Activated CD4-positive, CD25-positive, alpha-beta regulatory T cell treated with anti-CD3 and anti-CD28 coated beads, Interleukin-2, amount 50 U/mL, for 16 hours (primary cell): ENCODE measurements around the gene ZBED6.
"Not testable (repeated sequence)": the region's sequence is repeated elsewhere in the genome, so short reads cannot be mapped to it uniquely, and the experiment has no call there.

Source experiments
- DNase-seq: peaks from one replicate; pipeline ENCODE4 v3.0.0-alpha.2; 2020; ENCODE audit warnings: low read depth, low spot score

ZBED6 gene, protein sequence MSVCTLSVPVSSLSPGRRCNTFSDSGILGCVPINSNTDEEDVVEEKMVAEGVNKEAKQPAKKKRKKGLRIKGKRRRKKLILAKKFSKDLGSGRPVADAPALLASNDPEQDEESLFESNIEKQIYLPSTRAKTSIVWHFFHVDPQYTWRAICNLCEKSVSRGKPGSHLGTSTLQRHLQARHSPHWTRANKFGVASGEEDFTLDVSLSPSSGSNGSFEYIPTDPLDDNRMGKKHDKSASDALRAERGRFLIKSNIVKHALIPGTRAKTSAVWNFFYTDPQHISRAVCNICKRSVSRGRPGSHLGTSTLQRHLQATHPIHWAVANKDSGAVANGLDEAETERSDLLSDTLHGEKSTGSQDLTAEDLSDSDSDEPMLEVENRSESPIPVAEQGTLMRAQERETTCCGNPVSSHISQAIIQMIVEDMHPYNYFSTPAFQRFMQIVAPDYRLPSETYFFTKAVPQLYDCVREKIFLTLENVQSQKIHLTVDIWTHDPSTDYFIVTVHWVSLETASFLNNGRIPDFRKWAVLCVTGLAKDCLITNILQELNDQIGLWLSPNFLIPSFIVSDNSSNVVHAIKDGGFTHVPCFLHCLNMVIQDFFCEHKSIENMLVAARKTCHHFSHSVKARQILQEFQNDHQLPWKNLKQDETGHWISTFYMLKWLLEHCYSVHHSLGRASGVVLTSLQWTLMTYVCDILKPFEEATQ (N-terminal part only)

DNA sequence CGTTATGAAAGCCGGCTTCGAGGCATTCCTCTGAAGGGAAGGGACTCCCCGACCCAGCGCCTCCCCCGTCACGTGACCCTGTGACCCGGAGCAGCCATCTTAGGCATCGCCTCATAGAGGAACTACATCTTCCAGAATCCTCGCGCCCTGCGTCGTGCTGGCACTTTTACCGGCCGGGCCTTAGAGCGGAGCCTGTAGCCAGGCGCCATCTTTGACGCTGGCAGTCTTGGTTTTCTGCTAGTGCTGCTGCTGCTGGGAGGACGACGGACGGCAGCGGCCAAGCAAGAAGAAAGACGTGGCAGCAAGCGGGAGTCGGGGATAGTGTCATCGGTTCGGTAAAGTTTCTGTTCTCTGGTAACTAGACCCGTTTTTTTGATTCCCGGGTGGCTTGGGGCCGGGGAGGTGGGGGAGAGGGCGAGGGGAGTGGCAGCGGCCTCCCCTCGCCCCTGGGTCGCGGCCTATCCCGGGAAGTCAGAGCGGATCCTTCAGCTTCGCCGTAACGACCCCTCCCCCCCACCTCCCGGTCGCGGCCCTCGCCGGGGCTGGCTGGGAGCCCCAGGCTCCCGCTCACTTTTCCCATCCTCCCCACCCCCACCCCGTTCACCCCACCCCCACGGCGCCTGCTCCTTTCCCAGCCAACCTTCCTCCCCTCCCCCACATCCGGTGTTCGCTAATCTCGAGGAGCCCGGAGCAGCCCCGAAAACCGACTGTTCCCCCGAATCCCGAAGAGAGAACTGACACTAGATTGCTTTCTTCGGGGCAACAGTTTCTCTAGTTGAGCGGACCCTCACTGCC, at the start of gene ZBED6, which contains the start of gene ZC3H11A:
Gene ZBED6, plus strand, starts transcription at position 183 of the 795 bp plus-strand sequence. CDS start 1,900 bp downstream, outside the sequence.
Gene ZC3H11A, plus strand, starts transcription at position 183 of the 795 bp plus-strand sequence. CDS start 21,448 bp downstream, outside the sequence.
- DNase-seq: peak; percentile 99

DNA sequence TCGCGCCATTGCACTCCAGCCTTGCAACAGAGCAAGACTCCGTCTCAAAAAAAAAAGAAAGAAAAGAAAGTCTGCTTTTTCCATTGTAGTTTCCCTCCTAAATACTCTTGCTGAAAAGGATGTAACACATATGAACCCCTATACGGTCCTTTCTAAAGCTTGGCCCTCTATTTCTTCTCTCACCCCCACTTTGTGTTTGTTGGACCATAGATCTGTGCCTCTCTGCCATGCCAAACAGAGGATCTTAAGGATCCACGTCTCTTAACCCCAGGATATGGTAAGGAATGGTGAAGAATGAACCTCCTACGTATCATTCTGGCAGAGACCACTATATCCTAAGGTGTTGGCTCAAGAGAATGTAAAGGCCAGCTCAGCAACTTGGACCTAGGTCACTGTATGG, 49.1 kb upstream of the ZBED6 start:
- no peak for DNase-seq

DNA sequence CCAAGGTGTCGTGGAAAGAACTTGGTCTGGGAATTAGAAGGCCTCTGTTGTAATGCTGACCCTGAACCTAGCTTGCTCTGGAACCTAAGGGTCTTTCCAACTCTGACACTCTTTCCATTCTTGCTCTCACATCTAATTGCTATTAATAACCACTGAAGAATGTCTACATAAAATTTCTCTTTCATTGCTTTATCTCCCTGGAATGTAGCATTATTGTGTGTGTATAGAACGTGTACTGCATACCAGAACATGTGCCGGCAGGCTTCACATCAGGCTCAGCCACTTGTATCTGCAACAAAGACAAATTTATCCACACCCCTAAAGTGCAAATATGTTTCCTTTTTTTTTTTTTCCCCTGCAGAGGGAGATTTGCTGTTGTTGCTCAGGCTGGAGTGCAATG, 44.4 kb upstream of the ZBED6 start:
- DNase-seq: no peak

GRCh38 chr1:203751618-203752361, 43.6 kb upstream of the ZBED6 start:
- DNase-seq: not testable (repeated sequence)

- DNase-seq: no peak
Observed at GRCh38 chr1:203754455-203754864, 41.0 kb upstream of the ZBED6 start.

DNA sequence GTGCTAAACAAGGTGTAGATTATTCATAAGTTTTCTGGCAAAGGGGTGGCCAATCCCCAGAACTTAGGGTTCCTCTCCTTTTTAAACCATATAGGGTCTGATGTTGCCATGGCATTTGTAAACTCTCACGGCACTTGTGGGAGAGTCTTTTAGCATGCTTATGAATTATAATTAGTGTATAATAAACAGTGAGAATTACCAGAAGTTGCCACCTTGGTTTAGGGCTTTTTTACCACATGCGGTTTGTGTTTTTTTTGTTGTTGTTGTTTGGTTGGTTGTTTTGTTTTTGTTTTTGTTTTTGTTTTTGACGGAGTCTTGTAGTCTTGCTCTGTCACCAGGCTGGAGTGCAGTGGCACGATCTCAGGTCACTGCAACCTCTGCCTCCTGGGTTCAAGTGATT, 39.4 kb upstream of the ZBED6 start:
- DNase-seq: no peak

DNA sequence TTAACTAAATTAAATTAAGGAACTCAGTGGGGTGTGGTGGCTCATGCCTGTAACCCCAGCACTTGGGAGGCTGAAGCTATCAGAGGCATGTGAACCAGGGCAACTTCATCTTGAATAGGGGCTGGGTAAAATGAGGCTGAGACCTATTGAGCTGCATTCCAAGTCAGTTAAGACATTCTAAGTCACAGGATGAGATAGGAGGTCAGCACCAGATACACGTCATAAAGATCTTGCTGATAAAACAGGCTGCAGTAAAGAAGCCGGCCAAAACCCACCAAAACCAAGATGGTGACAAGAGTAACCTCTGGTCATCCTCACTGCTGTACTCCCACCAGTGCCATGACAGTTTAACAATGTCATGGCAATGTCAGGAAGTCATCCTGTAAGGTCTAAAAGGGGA, 36.7 kb upstream of the ZBED6 start:
- DNase-seq: not testable (repeated sequence)

- DNase-seq: no peak
Observed at GRCh38 chr1:203760506-203760905, 34.9 kb upstream of the ZBED6 start.

DNA sequence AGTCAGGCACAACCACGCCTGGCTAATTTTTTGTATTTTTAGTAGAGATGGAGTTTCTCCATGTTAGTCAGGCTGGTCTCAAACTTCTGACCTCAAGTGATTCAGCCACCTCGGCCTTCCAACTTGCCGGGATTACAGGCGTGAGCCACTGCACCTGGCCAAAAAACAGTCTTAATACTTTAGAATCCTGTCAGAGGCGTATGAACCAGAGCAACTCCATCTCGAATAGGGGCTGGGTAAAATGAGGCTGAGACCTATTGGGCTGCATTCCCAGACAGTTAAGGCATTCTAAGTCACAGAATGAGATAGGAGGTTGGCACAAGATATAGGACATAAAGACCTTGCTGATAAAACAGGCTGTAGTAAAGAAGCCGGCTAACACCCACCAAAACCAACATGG, 33.5 kb upstream of the ZBED6 start:
- not testable (repeated sequence) for DNase-seq

DNA sequence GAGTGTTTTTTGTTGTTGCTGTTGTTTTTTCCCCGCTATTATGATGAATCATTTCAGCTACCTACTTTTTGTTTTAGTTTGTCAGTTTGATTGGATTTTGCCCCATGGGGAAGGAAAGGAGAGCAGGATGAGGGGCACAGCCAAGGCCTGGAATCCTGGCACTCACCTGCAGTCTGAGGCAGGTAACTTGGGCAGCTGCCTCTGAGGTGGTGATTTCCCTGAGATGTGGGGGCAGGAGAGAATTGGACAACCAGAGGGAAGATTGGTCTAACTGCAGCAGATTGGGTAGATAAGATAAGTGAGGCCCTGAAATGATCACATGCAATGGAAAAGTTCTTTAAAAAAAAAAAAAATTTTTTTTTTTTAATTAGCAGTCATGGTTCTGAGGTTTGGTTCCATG, 31.9 kb upstream of the ZBED6 start:
- DNase-seq: no peak

DNA sequence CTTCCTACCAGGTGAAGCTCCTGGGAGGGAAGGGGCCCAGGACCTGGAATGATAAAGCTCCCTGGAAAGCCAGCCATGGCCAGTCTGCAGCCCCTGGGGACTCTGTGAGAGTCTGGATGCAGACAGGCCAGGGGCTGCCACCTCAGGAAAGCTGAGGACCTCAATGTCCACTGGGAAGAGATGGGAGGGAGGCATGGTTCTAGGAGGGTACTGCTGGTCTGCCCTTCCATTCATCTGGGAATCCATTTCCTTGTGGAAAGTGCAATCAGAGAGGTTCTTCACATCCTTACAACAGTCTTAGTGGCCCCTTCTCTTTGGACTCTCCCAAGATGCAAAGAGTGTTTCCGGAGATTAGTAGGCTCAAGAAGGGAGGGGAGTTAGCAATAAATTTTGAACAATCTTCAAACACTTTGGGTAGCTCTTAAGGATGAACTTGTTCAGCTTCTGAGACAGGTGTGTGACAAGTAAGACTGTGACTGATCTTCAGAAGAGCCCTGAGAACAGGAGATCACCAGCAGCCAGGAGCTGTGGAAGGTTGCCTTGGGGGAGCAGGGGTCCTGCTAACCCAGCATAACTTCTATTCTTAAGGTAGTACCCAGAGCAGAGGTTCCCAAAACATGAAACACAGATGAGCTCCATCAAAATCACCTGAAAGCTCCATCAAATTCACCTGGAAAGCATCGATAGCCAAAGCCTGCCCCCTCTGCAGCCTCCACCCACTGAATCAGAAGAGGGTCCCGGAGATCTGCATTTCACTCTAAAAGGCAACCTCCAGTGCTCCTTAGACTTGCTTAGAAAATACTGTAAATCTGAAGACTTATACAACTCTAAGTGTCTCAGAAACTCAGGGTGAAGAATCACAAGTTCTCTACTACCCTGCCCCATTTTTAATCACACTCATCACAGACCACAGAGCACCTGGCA, 31.1 kb upstream of the ZBED6 start:
- no peak for DNase-seq

DNA sequence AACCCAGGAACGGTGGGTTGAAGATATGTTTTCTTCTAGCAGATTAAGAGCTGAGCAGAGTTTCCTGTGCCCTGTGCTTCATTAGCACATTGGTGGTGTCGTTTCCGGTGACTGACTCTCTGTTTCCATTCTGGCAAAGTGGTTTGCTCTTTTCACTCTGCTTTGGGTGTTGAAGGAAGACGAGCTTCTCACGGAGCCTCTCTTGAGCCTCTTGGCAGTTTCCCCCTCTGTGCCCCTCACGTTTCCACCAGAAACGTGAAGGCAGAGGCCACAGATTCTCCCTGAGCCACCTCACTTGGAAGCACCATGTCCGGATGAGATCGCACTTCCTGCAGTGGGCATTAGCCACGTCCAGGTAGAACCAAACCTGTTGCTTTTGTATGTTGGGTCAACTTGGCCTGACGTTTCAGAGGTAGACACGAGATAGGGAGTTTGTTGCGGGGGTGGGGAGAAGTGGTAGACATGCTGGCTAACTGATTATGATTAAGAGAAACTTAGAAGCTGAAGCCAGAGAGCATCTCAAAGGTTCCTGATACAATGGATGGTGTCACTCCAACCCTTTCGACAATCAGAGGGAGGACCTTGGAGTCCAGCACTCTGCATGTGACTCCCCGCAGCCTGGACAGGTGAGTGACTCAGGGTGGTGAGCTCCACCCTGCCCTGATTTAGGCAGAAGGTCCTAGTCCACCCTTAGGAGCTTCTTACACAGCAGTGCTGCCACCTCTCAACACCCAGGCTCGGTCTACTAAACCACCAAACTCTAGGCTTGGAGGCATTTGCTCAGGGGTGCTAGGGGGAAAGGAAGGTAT, 30.2 kb upstream of the ZBED6 start, which contains the start of gene LAX1:
Gene LAX1, plus strand, starts transcription at position 155 of the 809 bp plus-strand sequence. Its CDS starts 383 bp downstream, at position 538.
- peak; percentile 74 for DNase-seq

GRCh38 chr1:203768256-203768655, 27.2 kb upstream of the ZBED6 start:
- DNase-seq: no peak

GRCh38 chr1:203769505-203770343, 25.7 kb upstream of the ZBED6 start:
- DNase-seq: no peak

- DNase-seq: no peak
Observed at GRCh38 chr1:203771901-203772301, 23.5 kb upstream of the ZBED6 start.

- DNase-seq: no peak
Observed at GRCh38 chr1:203772836-203773235, 22.6 kb upstream of the ZBED6 start.

GRCh38 chr1:203776636-203777035, 18.8 kb upstream of the ZBED6 start:
- DNase-seq: no peak

DNA sequence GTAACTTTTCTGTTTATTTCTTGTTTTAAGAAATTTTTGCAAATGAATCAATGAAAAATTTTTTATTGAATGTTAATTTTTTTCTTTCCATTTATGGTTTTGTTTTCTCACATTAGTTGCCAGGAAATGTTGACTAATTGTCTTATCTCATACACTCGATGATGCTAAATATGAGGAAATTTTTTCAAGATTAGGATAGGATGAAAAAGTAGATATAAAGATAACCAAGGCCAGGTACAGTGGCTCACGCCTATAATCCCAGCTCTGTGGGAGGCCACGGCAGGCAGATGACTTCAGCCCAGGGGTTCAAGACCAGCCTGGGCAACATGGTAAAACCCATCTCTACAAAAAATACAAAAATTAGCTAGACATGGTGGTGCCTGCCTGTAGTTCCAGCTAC, 17.8 kb upstream of the ZBED6 start:
- no peak for DNase-seq
